Neural cell (in vitro differentiated cells): ENCODE measurements around the gene CCL27. TPM values are rescaled to one million over a fixed set of nuclear protein-coding genes. Genes with fewer than 3 reads are reported as not detected.

ENCODE experiments used
- H2AFZ ChIP-seq: fragments of 200-600, 300-800 bp; sonication (generic), shearing (Covaris generic); 2 replicates; pipeline ENCODE4 v1.6.0; 2014; ENCODE audit warnings: low read depth, mild to moderate bottlenecking, antibody characterized with exemption, low read length, moderate library complexity
- H3F3A ChIP-seq: fragments of 200-600 bp; shearing (Covaris generic); 2 replicates; pipeline ENCODE4 v1.6.1; 2016; ENCODE audit warnings: mild to moderate bottlenecking, moderate library complexity, mixed read lengths, antibody characterized with exemption, low read length; ENCODE audit not compliant: insufficient read depth, poor library complexity, severe bottlenecking
- H3K27ac ChIP-seq: fragments of 200-600, 300-800 bp; sonication (generic), shearing (Covaris generic); 2 replicates; pipeline ENCODE4 v1.5.1; 2014; ENCODE audit warnings: mild to moderate bottlenecking, low read length, moderate library complexity
- H3K27me3 ChIP-seq: fragments of 300-800, 200-600 bp; sonication (generic), shearing (Covaris generic); 2 replicates; pipeline ENCODE4 v1.6.0; 2014; ENCODE audit warnings: mild to moderate bottlenecking, low read depth, low read length, moderate library complexity; ENCODE audit not compliant: insufficient read depth
- H3K36me3 ChIP-seq: fragments of 300-800, 200-600 bp; sonication (generic), shearing (Covaris generic); 2 replicates; pipeline ENCODE4 v1.5.1; 2014; ENCODE audit warnings: mild to moderate bottlenecking, antibody characterized with exemption, low read length, moderate library complexity; ENCODE audit not compliant: insufficient read depth
- H3K4me2 ChIP-seq: fragments of 300-800, 200-600 bp; sonication (generic), shearing (Covaris generic); 2 replicates; pipeline ENCODE4 v1.6.0; 2014; ENCODE audit warnings: mild to moderate bottlenecking, low read length
- H3K4me3 ChIP-seq: fragments of 300-800, 200-600 bp; sonication (generic), shearing (Covaris generic); 2 replicates; pipeline ENCODE4 v1.5.1; 2014; ENCODE audit warnings: mild to moderate bottlenecking, low read length, moderate library complexity
- H3K79me2 ChIP-seq: fragments of 200-600 bp; shearing (Covaris generic); replicated peaks from 2 replicates; pipeline ENCODE4 v1.6.0; 2014; ENCODE audit warnings: mild to moderate bottlenecking, low read length, moderate library complexity; ENCODE audit not compliant: insufficient read depth
- H3K9ac ChIP-seq: fragments of 300-800, 200-600 bp; sonication (generic), shearing (Covaris generic); 2 replicates; pipeline ENCODE4 v1.6.1; 2016; ENCODE audit warnings: mild to moderate bottlenecking, low read length, mixed read lengths
- H3K9me2 ChIP-seq: fragments of 200-600 bp; shearing (Covaris generic); 2 replicates; pipeline ENCODE4 v1.6.1; 2016; ENCODE audit warnings: mild to moderate bottlenecking, low read length, mixed read lengths; ENCODE audit not compliant: insufficient read depth
- H3K9me3 ChIP-seq: fragments of 200-600, 300-800 bp; sonication (generic), shearing (Covaris generic); 2 replicates; pipeline ENCODE4 v1.6.1; 2016; ENCODE audit warnings: mild to moderate bottlenecking, mixed run types, low read length, moderate library complexity, mixed read lengths
- H4K20me1 ChIP-seq: fragments of 200-600 bp; shearing (Covaris generic); 2 replicates; pipeline ENCODE4 v1.6.1; 2016; ENCODE audit warnings: mild to moderate bottlenecking, mixed run types; ENCODE audit not compliant: insufficient read depth
- EP300 ChIP-seq: fragments of 450-650 bp; conservative IDR thresholded peaks from 2 replicates; pipeline ENCODE4 v1.6.1; 2014; ENCODE audit warnings: antibody characterized with exemption, mild to moderate bottlenecking, moderate library complexity; ENCODE audit not compliant: poor library complexity, severe bottlenecking
- EZH2 ChIP-seq: fragments of 200-600, 300-800 bp; shearing (Covaris generic), sonication (generic); IDR thresholded peaks from 2 replicates; pipeline ENCODE4 v1.6.1; 2014; ENCODE audit warnings: antibody characterized with exemption, low read length, borderline replicate concordance, mild to moderate bottlenecking; ENCODE audit not compliant: insufficient read depth, poor library complexity, severe bottlenecking
- MXI1 ChIP-seq: fragments of 450-650 bp; conservative IDR thresholded peaks from 2 replicates; pipeline ENCODE4 v1.6.1; 2014; ENCODE audit warnings: antibody characterized with exemption, mild to moderate bottlenecking; ENCODE audit not compliant: poor library complexity, severe bottlenecking
- POLR2AphosphoS5 ChIP-seq: IDR thresholded peaks from 2 replicates; pipeline ENCODE4 v1.6.1; 2012
- RAD21 ChIP-seq: fragments of 450-650 bp; conservative IDR thresholded peaks from 2 replicates; pipeline ENCODE4 v1.6.1; 2014; ENCODE audit warnings: antibody characterized with exemption, mild to moderate bottlenecking, moderate library complexity
- REST ChIP-seq: IDR thresholded peaks from 2 replicates; pipeline ENCODE4 v1.6.1; 2012; ENCODE audit warnings: borderline replicate concordance
- SMC3 ChIP-seq: fragments of 450-650 bp; conservative IDR thresholded peaks from 2 replicates; pipeline ENCODE4 v1.6.1; 2014; ENCODE audit warnings: antibody characterized with exemption, mild to moderate bottlenecking, moderate library complexity; ENCODE audit not compliant: poor library complexity
- TAF1 ChIP-seq: IDR thresholded peaks from 2 replicates; pipeline ENCODE4 v1.6.1; 2012; ENCODE audit warnings: low read depth
- polyA plus RNA-seq: library from polyadenylated mRNA; depleted of rRNA; stranded (reverse); fragments of >200 nt; gene quantifications from 2 replicates; pipeline ENCODE4 v1.2.3, GENCODE V29; 2014
- TF ChIP-seq, protein P1 (sequence below): fragments of 450-650 bp; IDR thresholded peaks from 2 replicates; pipeline ENCODE4 v1.5.1; 2014; ENCODE audit warnings: antibody characterized with exemption, mild to moderate bottlenecking, moderate library complexity; ENCODE audit not compliant: poor library complexity, severe bottlenecking

The CCL27 gene
- polyA plus RNA-seq, 1 donor from 2014 or later = 0.82 TPM

GRCh38 chr9:34646211-34647083 is 16.0 kb downstream of the CCL27 start, which contains the start of gene GALT:
Gene GALT (plus strand): TSS chr9:34646675. CDS start chr9:34646705, 30 bp downstream.
- no peaks in the 10 kb centered on the region for H3K9me2 ChIP-seq
- H3K9ac ChIP-seq = peak within 1 kb of the TSS; percentile 90
- H3K27ac ChIP-seq = peak within 1 kb of the TSS; percentile 89
- no peaks in the 10 kb centered on the region for H4K20me1 ChIP-seq
- TF ChIP-seq POLR2AphosphoS5 = peak; percentile 89
- peak; percentile 66 for TF ChIP-seq MXI1
- TF ChIP-seq RAD21 = peak; percentile 7
- TF ChIP-seq TAF1 = peak; percentile 81
- TF ChIP-seq REST = peak; percentile 79
- TF ChIP-seq EZH2 = no peak
- peak; percentile 56 for TF ChIP-seq SMC3
- TF ChIP-seq, protein P1, sequence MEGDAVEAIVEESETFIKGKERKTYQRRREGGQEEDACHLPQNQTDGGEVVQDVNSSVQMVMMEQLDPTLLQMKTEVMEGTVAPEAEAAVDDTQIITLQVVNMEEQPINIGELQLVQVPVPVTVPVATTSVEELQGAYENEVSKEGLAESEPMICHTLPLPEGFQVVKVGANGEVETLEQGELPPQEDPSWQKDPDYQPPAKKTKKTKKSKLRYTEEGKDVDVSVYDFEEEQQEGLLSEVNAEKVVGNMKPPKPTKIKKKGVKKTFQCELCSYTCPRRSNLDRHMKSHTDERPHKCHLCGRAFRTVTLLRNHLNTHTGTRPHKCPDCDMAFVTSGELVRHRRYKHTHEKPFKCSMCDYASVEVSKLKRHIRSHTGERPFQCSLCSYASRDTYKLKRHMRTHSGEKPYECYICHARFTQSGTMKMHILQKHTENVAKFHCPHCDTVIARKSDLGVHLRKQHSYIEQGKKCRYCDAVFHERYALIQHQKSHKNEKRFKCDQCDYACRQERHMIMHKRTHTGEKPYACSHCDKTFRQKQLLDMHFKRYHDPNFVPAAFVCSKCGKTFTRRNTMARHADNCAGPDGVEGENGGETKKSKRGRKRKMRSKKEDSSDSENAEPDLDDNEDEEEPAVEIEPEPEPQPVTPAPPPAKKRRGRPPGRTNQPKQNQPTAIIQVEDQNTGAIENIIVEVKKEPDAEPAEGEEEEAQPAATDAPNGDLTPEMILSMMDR = peak; percentile 75
- no peak for TF ChIP-seq EP300
- H3K79me2 ChIP-seq = no peaks in the 10 kb centered on the region
- H3F3A ChIP-seq = no peaks in the 10 kb centered on the region
- no peaks in the 10 kb centered on the region for H3K27me3 ChIP-seq
- H3K4me2 ChIP-seq = peak within 1 kb of the TSS; percentile 95
- H3K9me3 ChIP-seq = no peaks in the 10 kb centered on the region
- peak within 1 kb of the TSS; percentile 84 for H3K4me3 ChIP-seq
- peak within 1 kb of the TSS; percentile 91 for H2AFZ ChIP-seq
- no peaks in the 10 kb centered on the region for H3K36me3 ChIP-seq

DNA sequence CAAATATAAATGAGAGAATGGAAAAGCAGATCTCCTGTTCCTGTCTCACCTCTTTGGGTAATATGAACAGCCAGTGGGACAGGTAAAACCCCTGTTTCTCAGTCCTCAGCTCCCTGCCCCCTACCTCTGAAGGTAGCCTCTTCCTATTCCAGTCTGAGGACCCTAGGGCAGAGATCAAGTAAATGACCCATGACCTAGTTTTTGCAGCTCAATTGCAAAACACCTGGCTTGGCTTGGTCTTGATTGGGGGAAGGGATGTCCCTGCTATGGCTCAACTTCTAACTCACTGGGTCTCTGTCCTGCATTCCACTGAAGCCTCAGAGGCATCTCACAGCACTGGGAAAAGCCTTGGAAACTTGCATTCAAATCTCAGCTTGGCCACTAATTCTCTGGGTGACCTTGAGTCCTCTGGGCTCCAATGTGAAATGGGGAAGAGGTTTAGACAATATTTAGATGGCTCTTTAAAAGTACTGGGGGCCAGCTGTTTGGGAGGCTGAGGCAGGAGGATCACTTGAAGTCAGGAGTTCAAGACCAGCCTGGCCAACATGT is 17.6 kb downstream of the CCL27 start:
- no peak overlapping the region for H3K4me2 ChIP-seq
- no peaks in the 10 kb centered on the region for H3K79me2 ChIP-seq
- TF ChIP-seq EZH2 (no peak), EP300 (no peak), TAF1 (no peak), REST (no peak), SMC3 (no peak), RAD21 (no peak), POLR2AphosphoS5 (no peak), MXI1 (no peak)
- TF ChIP-seq, protein P1 = no peak

More for the DNA sequence above, 17.6 kb downstream of the CCL27 start:
- H3F3A ChIP-seq = no peaks in the 10 kb centered on the region
- no peak overlapping the region for H3K4me3 ChIP-seq
- H2AFZ ChIP-seq = no peak overlapping the region
- no peaks in the 10 kb centered on the region for H3K9me2 ChIP-seq
- no peak overlapping the region for H3K27ac ChIP-seq
- no peaks in the 10 kb centered on the region for H3K27me3 ChIP-seq
- no peaks in the 10 kb centered on the region for H4K20me1 ChIP-seq
- H3K9ac ChIP-seq = no peak overlapping the region
- H3K9me3 ChIP-seq = no peaks in the 10 kb centered on the region
- no peaks in the 10 kb centered on the region for H3K36me3 ChIP-seq
